ENCODE data around the gene HOXA10. TPM values are rescaled to one million over a fixed set of nuclear protein-coding genes. Genes with fewer than 3 reads are reported as not detected.

HOXA10 gene
- total and polyA plus RNA-seq, 2 experiments from 2014 or later: not detected

GRCh38 chr7:27158436-27159265 lies 15.5 kb downstream of the HOXA10 start:
- no peaks in the 10 kb centered on the region for H3K36me3 ChIP-seq
- H3K27ac ChIP-seq: no peak overlapping the region
- peaks cover 100% of the 10 kb centered on the region for H3K27me3 ChIP-seq
- H3K4me1 ChIP-seq (ENCODE audit: low read depth): no peaks in the 10 kb centered on the region
- H3K9me3 ChIP-seq (ENCODE audit: low read depth): no peaks in the 10 kb centered on the region
- no peak overlapping the region for H3K4me3 ChIP-seq
- DNase-seq (ENCODE audit: low read depth in 1 of 2, low spot score in 1 of 2): no peak
- no peak for TF ChIP-seq CTCF (IDR thresholded peaks at IDR 0.05; ENCODE audit: low read depth, low read length)

GRCh38 chr7:27157702-27158431 lies 16.3 kb downstream of the HOXA10 start:
- DNase-seq (ENCODE audit: low read depth in 1 of 2, low spot score in 1 of 2): no peak
- Histone ChIP-seq H3K4me3 (no peak overlapping the region), H3K9me3 (ENCODE audit: low read depth) (no peaks in the 10 kb centered on the region), H3K27me3 (peaks cover 100% of the 10 kb centered on the region), H3K4me1 (ENCODE audit: low read depth) (no peaks in the 10 kb centered on the region), H3K27ac (no peak overlapping the region), H3K36me3 (no peaks in the 10 kb centered on the region)
- TF ChIP-seq CTCF (IDR thresholded peaks at IDR 0.05; ENCODE audit: low read depth, low read length): no peak

- Histone ChIP-seq H3K4me1 (ENCODE audit: low read depth) (no peaks in the 10 kb centered on the region), H3K9me3 (ENCODE audit: low read depth) (no peaks in the 10 kb centered on the region), H3K27ac (no peak overlapping the region), H3K36me3 (no peaks in the 10 kb centered on the region), H3K27me3 (peaks cover 100% of the 10 kb centered on the region), H3K4me3 (no peak overlapping the region)
- DNase-seq (ENCODE audit: low read depth in 1 of 2, low spot score in 1 of 2): no peak
- TF ChIP-seq CTCF (IDR thresholded peaks at IDR 0.05; ENCODE audit: low read depth, low read length): no peak
Measured at GRCh38 chr7:27156916-27157701, 17.0 kb downstream of the HOXA10 start.

- no peak within 1 kb of the TSS for H3K27ac ChIP-seq
- DNase-seq (ENCODE audit: low read depth in 1 of 2, low spot score in 1 of 2): no peak
- H3K4me1 ChIP-seq (ENCODE audit: low read depth): no peaks in the 10 kb centered on the region
- peaks cover 100% of the 10 kb centered on the region for H3K27me3 ChIP-seq
- H3K9me3 ChIP-seq (ENCODE audit: low read depth): no peaks in the 10 kb centered on the region
- no peak for TF ChIP-seq CTCF (IDR thresholded peaks at IDR 0.05; ENCODE audit: low read depth, low read length)
- H3K4me3 ChIP-seq: no peak within 1 kb of the TSS
- H3K36me3 ChIP-seq: no peaks in the 10 kb centered on the region
Measured at GRCh38 chr7:27156508-27156898, 17.6 kb downstream of the HOXA10 start, which contains the start of gene HOXA7. TSS of gene HOXA7 (minus strand) at chr7:27156675. CDS start at chr7:27156545, 130 bp downstream.

GRCh38 chr7:27155816-27156507 lies 18.2 kb downstream of the HOXA10 start:
- H3K4me1 ChIP-seq (ENCODE audit: low read depth): no peaks in the 10 kb centered on the region
- H3K4me3 ChIP-seq: no peak overlapping the region
- H3K27me3 ChIP-seq: peaks cover 100% of the 10 kb centered on the region
- DNase-seq (ENCODE audit: low read depth in 1 of 2, low spot score in 1 of 2): no peak
- no peaks in the 10 kb centered on the region for H3K9me3 ChIP-seq (ENCODE audit: low read depth)
- H3K36me3 ChIP-seq: no peaks in the 10 kb centered on the region
- no peak overlapping the region for H3K27ac ChIP-seq
- TF ChIP-seq CTCF (IDR thresholded peaks at IDR 0.05; ENCODE audit: low read depth, low read length): no peak
